GM19468 (cell line): ENCODE data around the gene ARMH1.
"Not testable (repeated sequence)": the region's sequence is repeated elsewhere in the genome, so short reads cannot be mapped to it uniquely, and the experiment has no call there.

Source experiments
- ATAC-seq: cut with Tn5 transposase; IDR thresholded peaks from one replicate; pipeline ENCODE4 v1.9.1; 2021; ENCODE audit warnings: mild to moderate bottlenecking, moderate library complexity, moderate number of reproducible peaks; ENCODE audit not compliant: unreplicated experiment; ENCODE audit errors: extremely low read depth

Gene ARMH1

DNA sequence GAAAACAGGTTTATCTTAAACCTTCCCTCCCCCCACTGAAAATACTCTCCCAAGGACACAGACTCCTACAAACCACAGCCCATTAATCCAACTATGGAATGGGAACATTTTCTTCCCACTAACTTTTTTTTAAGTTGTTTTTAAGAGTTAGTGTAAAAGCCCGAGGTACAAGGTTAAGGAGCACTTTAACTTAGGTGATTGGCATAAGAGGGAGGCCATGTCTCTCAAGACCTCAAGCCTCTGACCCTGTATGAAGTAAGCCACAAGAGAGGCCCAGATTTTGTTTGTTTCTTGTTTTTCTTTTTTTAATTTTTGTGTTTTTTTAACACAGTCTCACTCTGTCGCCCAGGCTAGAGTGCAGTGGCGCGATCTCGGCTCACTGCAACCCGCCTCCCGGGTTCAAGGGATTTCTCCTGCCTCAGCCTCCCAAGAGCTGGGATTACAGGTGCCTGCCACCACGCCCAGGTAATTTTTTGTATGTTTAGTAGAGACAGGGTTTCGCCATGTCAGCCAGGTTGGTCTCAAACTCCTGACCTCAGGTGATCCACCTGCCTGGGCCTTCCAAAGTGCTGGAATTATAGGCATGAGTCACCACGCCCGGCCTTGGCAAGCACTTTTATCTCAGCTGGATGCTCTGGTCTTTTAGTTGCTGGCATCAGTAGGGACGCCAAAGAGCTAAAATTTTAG lies 14.4 kb downstream of the ARMH1 start:
- ATAC-seq: no peak

DNA sequence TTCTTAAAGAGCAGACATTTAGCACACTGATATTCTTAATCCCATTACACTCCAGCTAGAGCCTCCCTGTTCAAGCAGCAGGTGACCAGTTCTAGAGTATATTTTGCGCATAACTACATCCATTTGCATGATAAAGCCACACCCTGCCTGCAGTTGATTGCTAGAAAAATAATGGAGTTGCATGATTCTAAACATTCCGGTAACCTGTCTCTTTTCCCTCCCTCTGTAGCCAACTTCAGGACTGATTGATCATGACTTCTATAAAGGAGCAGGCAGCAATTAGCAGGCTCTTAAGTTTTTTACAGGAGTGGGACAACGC lies 14.9 kb downstream of the ARMH1 start:
- no peak for ATAC-seq

- no peak for ATAC-seq
Observed at GRCh38 chr1:44693159-44693558, 18.6 kb downstream of the ARMH1 start.

DNA sequence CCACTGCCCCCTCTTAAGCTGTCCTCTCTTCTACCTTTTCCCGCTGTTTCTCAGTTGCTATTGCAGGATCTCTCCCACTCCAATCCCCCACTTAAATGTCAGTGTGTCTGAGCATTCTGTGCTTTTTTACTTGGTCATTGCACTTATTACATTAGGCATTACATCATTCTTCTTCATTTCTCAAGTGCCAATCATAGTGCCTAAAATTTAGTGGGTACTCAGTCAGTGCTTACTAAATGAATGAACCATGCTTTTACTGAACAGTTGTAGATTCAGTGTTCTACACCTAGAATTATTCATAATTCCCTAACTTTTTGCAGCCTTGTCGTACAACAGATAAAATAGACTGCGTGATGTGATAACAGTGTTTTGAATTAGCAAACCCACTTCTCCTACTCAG lies 19.4 kb downstream of the ARMH1 start:
- ATAC-seq: no peak

DNA sequence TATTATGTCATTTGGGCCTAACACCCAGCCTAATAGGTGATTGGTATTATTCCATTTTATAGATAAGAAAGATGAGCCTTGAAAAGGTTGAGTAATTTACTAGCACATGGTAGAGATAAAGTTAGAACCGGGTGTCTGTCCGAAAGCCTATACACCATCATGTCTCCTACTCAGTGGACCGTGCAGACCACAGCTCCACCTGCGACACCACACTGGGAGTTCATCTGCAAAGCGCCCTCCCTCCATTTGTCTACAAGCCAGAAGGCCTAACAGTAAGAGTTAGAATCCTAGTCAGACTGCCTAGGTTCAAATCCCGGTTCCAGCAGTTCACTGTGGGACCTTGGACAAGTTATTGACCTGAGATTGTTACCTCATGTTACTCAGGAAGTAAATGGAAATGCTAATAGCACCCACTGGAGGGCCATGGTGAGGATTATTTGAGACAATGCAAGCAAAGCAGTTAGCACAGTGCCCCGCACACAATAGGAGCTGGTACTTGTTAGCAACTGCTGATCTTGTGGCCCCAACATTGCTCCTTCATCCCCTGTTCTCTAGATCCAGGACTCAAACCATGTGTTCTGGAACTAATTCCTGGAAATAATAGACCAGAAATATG lies 20.5 kb downstream of the ARMH1 start:
- ATAC-seq: no peak

GRCh38 chr1:44695671-44696070 lies 21.2 kb downstream of the ARMH1 start:
- no peak for ATAC-seq

GRCh38 chr1:44696101-44696500 lies 21.6 kb downstream of the ARMH1 start:
- no peak for ATAC-seq

GRCh38 chr1:44696789-44697345 lies 22.4 kb downstream of the ARMH1 start:
- no peak for ATAC-seq

DNA sequence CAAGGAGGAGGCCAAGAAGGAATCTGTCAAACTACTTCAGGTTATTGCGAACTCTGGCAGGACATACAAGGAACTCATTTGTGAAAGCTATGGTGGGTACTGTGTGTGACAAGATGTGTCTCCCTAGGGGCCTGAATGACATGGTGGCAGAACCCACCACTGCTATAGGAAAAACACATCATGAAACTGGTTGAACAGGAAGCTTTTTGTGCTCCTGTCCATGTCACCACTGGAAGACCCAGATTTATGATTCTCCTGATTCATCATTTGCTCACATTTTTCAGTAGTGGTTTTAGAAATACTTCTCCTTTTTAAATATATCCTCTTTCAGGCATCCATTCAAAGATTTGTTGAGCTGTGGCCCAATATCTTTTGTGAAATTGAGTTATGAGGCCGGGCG lies 23.6 kb downstream of the ARMH1 start:
- ATAC-seq: no peak

GRCh38 chr1:44699375-44699774 lies 24.9 kb downstream of the ARMH1 start:
- not testable (repeated sequence) for ATAC-seq

DNA sequence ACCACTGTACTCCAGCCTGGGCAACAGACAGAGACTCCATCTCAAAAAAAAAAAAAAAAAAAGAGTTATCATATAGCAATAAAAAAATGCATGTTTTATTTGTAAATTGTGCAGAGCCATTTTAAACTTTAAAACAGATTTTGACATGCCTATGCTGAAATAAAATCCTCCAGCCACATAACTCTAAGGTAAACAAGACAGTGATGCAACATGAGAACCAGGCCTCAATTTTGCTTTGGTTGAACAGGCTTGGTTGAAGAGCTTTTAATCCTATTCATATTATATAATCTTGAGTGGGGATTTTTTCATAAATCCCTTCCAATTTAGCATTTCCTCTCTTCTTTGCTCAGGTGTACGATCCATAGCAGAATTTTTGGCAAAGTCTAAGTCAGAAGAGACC lies 26.1 kb downstream of the ARMH1 start:
- no peak for ATAC-seq

- ATAC-seq: no peak
Observed at GRCh38 chr1:44701141-44701573, 26.6 kb downstream of the ARMH1 start.

- ATAC-seq: no peak
Observed at GRCh38 chr1:44705470-44705869, 31.0 kb downstream of the ARMH1 start.

GRCh38 chr1:44705938-44706337 lies 31.4 kb downstream of the ARMH1 start:
- ATAC-seq: no peak

DNA sequence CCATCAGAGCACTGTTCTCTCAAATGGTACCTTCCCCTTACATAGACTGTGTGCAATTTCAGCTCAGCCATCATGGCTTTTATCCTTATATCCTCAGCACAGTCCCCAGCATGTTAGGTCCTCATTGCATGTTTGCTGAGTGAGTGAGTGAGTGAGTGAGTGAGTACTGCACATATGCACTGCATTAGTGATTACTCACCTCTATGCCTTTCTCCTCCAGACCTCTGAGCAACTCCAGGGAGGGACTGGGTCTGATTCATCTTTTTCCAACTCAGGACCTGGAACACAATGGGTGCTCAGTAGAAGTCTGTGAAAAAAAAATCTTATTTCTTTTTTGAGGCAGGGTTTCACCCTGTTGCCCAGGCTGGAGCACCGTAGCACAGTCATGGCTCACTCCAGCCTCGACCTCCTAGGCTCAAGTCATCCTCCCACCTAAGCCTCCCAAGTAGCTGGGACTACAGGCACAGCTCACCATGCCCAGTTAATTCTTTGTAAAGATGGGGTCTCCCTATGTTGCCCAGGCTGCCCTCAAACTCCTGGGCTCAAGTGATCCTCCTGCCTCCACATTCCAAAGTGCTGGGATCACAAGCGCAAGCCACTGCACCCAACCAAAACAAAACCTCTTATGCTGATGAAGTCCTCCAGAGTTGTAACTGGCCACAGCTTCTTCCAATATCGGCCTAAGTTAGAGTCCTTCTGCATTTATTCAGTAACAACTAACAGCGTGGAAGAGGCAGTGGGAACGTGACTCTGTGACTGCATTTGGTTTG lies 32.8 kb downstream of the ARMH1 start:
- no peak for ATAC-seq

GRCh38 chr1:44707959-44708831 lies 33.7 kb downstream of the ARMH1 start:
- ATAC-seq: no peak

DNA sequence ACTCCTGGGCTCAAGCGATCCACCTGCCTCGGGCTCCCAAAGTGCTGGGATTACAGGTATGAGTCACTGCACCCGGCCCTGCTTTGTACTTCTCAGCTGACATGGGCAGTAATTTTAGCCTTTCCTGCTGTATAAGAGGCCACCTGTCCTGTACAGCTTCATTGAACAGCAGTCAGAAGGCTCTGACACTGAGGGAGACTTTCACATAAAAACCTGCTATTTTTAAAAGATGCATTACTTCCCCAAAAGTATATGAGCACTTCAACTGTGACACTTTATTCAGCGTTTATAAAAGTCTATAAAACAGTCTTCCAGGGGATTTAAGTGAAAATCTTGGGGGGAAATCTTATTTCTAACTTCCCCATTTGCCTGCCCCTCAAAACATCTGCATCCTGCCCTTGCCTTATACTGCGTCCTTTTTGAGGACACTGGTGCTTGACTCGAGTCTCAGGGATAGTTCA lies 38.8 kb downstream of the ARMH1 start:
- no peak for ATAC-seq

GRCh38 chr1:44714532-44714931 lies 40.0 kb downstream of the ARMH1 start:
- no peak for ATAC-seq

DNA sequence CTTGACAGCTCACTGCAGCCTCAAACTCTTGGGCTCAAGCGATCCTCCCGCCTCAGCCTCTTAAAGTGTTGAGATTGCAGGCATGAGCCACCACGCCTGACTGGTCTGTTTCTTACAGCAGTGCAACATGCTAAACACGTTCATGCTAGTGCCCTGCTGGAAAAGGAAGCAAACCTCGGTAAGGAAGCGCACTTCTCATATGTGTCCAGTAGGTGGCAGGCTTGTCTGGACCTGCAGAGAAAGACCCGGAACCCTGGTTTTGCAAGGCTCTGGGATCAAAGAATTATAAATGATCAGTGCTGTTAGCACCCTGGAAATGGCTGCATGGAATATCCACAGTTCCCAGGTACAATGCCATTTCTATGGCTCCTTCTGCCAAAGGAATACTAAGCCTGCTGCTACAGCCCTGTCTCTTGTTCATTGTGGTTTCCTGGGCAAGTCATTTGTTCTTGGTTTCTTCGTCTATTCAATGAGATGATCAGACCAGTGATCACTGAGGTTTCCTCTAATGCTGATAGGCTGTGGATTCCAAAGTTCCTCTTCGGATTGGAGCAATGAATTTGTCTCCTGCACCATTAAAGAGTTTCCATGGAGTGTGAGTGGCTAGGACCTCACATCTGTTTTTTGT lies 40.5 kb downstream of the ARMH1 start:
- no peak for ATAC-seq

- ATAC-seq: no peak
Observed at GRCh38 chr1:44717156-44717555, 42.6 kb downstream of the ARMH1 start.
